HL-60/S4 (cell line): ENCODE measurements around the gene HTR2B.

Experiments used
- in situ Hi-C: fragments of 300-500 bp; cut with MboI; formaldehyde crosslinking; loops from 2 replicates; pipeline ENCODE4 v1.14.3; 2022; ENCODE audit warnings: low sequenced_read_pairs

The HTR2B gene

GRCh38 chr2:231134910-231135655 is 10.2 kb upstream of the HTR2B start:
- in situ Hi-C loops: no loop called here

- in situ Hi-C loops: no loop called here
Measured at GRCh38 chr2:231133365-231134099, 8.7 kb upstream of the HTR2B start.

- in situ Hi-C loops: no loop called here
Measured at GRCh38 chr2:231132129-231132528, 7.3 kb upstream of the HTR2B start.

GRCh38 chr2:231130336-231131056 is 5.7 kb upstream of the HTR2B start:
- in situ Hi-C loops: no loop called here

GRCh38 chr2:231129216-231129615 is 4.4 kb upstream of the HTR2B start:
- in situ Hi-C loops: no loop called here

GRCh38 chr2:231128541-231128940 is 3.7 kb upstream of the HTR2B start:
- in situ Hi-C loops: no loop called here

- in situ Hi-C loops: no loop called here
Measured at GRCh38 chr2:231127936-231128335, 3.1 kb upstream of the HTR2B start.

GRCh38 chr2:231127480-231127879 is 2.6 kb upstream of the HTR2B start:
- in situ Hi-C loops: no loop called here

- in situ Hi-C loops: no loop called here
Measured at GRCh38 chr2:231126123-231126522, 1.3 kb upstream of the HTR2B start.

GRCh38 chr2:231123362-231123898 is 1.4 kb downstream of the HTR2B start:
- in situ Hi-C loops: no loop called here

- in situ Hi-C loops: no loop called here
Measured at GRCh38 chr2:231118614-231118942, 6.3 kb downstream of the HTR2B start.

- in situ Hi-C loops: no loop called here
Measured at GRCh38 chr2:231117922-231118613, 6.8 kb downstream of the HTR2B start.

- in situ Hi-C loops: no loop called here
Measured at GRCh38 chr2:231117148-231117547, 7.7 kb downstream of the HTR2B start.

- in situ Hi-C loops: no loop called here
Measured at GRCh38 chr2:231115651-231116050, 9.2 kb downstream of the HTR2B start.

- in situ Hi-C loops: no loop called here
Measured at GRCh38 chr2:231113489-231113888, 11.4 kb downstream of the HTR2B start.

- in situ Hi-C loops: no loop called here
Measured at GRCh38 chr2:231111987-231112386, 12.9 kb downstream of the HTR2B start.

GRCh38 chr2:231110551-231110950 is 14.3 kb downstream of the HTR2B start:
- in situ Hi-C loops: no loop called here

- in situ Hi-C loops: loop anchor here (10.0 kb wide), 1 partner anchor 341 kb away; no protein-coding TSS in a partner anchor
Measured at GRCh38 chr2:231104115-231104713, 20.6 kb downstream of the HTR2B start.

- in situ Hi-C loops: loop anchor here (10.0 kb wide), 1 partner anchor 342 kb away; no protein-coding TSS in a partner anchor
Measured at GRCh38 chr2:231102772-231103171, 22.1 kb downstream of the HTR2B start.

GRCh38 chr2:231100990-231101389 is 23.9 kb downstream of the HTR2B start:
- in situ Hi-C loops: loop anchor here (10.0 kb wide), 1 partner anchor 344 kb away; no protein-coding TSS in a partner anchor
